H1 (cell line): ENCODE results near the gene UCP2. TPM values are rescaled to one million over a fixed set of nuclear protein-coding genes. Genes with fewer than 3 reads are reported as not detected.

Experiments used
- ASH2L ChIP-seq: fragments of 200-600, 300-600 bp; sonication (generic); IDR thresholded peaks from one replicate; pipeline ENCODE4 v1.7.1; 2017; ENCODE audit warnings: low read length
- CBX5 ChIP-seq: fragments of 300-800, 300-1000 bp; sonication (generic); IDR thresholded peaks from 2 replicates; pipeline ENCODE4 v1.7.1; 2016; ENCODE audit warnings: antibody characterized with exemption, low read length, low read depth
- CHD2 ChIP-seq: IDR thresholded peaks from 2 replicates; pipeline ENCODE4 v1.6.1; 2012; ENCODE audit warnings: low read length, improper control_type of control experiment
- CHD7 ChIP-seq: fragments of 300-600 bp; sonication (generic); IDR thresholded peaks from 2 replicates; pipeline ENCODE4 v1.7.1; 2012; ENCODE audit warnings: low read length, moderate library complexity, mild to moderate bottlenecking, inconsistent platforms; ENCODE audit not compliant: insufficient replicate concordance
- EGR1 ChIP-seq: IDR thresholded peaks from 2 replicates; pipeline ENCODE4 v1.6.1; 2011; ENCODE audit warnings: low read depth, low read length, borderline replicate concordance
- NRF1 ChIP-seq: IDR thresholded peaks from 2 replicates; pipeline ENCODE4 v1.6.1; 2011; ENCODE audit warnings: mild to moderate bottlenecking, low read depth, low read length, improper control_type of control experiment
- POLR2A ChIP-seq, 2 experiments: IDR thresholded peaks; 1 replicate in 1 of 2; 2 replicates in 1 of 2; pipeline ENCODE4 v1.6.1; 2011; ENCODE audit warnings: low read depth in 2 of 2, low read length in 2 of 2, mild to moderate bottlenecking in 2 of 2; ENCODE audit errors: control extremely low read depth in 1 of 2
- RAD21 ChIP-seq, 2 experiments: IDR thresholded peaks in 1 of 2; conservative IDR thresholded peaks in 1 of 2; 2 replicates each; pipeline ENCODE4 v1.6.1; 2011; ENCODE audit warnings: low read depth in 2 of 2, low read length in 2 of 2, improper control_type of control experiment in 1 of 2, inconsistent platforms in 1 of 2, mild to moderate bottlenecking in 1 of 2, moderate library complexity in 1 of 2
- SP1 ChIP-seq: IDR thresholded peaks from 2 replicates; pipeline ENCODE4 v1.6.1; 2011; ENCODE audit warnings: low read depth, low read length
- SUZ12 ChIP-seq: fragments of 200-600 bp; sonication (generic); IDR thresholded peaks from 2 replicates; pipeline ENCODE4 v1.6.1; 2012; ENCODE audit warnings: mild to moderate bottlenecking, inconsistent platforms, low read length, moderate library complexity, mixed read lengths
- TAF1 ChIP-seq: IDR thresholded peaks from 2 replicates; pipeline ENCODE4 v1.6.1; 2011; ENCODE audit warnings: mild to moderate bottlenecking, low read depth, low read length
- TEAD4 ChIP-seq: IDR thresholded peaks from 2 replicates; pipeline ENCODE4 v1.6.1; 2012; ENCODE audit warnings: low read depth, low read length, inconsistent platforms, mixed read lengths
- polyA plus RNA-seq, 7 experiments: library from polyadenylated mRNA; depleted of rRNA in 3 of 7; stranded (reverse) in 5 of 7; unstranded in 2 of 7; fragments of >200 nt in 5 of 7; fragments of 200-250 nt in 2 of 7; gene quantifications; 1 replicate in 5 of 7; 2 replicates in 1 of 7; 4 replicates in 1 of 7; pipeline versions ENCODE4 v1.2.1 to v1.2.3, GENCODE V29; 2011 to 2013; ENCODE audit warnings: missing spikeins in 2 of 7, mixed read lengths in 2 of 7
- total RNA-seq: library from RNA; stranded (reverse); fragmentation: NEBNext Ultra II Directional; extraction: Animal tissue kit (Norgen Biotek cat#: 25700); gene quantifications from 2 replicates; pipeline ENCODE4 v1.2.1, GENCODE V29; 2021

Gene UCP2
- total and polyA plus RNA-seq, 2 of the 8 experiments (the other 6 are each of a cell fraction or from before 2014, with no cell fraction given): 46.2 to 55.2 TPM

DNA sequence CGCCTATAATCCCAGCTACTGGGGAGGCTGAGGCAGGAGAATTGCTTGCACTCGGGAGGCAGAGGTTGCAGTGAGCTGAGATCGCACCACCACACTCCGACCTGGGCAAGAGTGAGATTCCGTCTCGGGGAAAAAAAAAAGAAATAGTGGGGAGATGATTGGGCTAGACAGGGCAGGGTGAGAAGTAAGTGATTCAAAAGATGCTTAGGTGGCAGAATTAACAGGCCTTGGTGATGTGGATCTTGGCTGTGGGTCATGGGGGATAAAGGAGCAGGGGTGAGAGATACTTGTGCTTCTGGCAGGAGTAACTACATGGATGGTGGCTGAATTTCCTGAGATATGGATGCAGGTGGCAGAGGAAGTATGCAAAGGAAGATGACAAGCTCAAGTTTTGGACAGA is 39.4 kb upstream of the UCP2 start (continued):
- TF ChIP-seq CHD7 (no peak), ASH2L (no peak), RAD21 (IDR thresholded peaks at IDR 0.05 in 1 of 2, conservative IDR thresholded peaks at IDR 0.05 in 1 of 2; ENCODE audit: low read depth in 2 of 2, low read length in 2 of 2) (no peak), TEAD4 (no peak), NRF1 (no peak), EGR1 (no peak), CHD2 (no peak), CBX5 (no peak), TAF1 (no peak), POLR2A (IDR thresholded peaks at IDR 0.05; ENCODE audit: control extremely low read depth in 1 of 2, low read depth in 2 of 2, low read length in 2 of 2) (no peak), SP1 (no peak), SUZ12 (no peak)
